ENCODE results near the gene PARK7. TPM values are rescaled to one million over a fixed set of nuclear protein-coding genes. Genes with fewer than 3 reads are reported as not detected.

PARK7 gene
- total RNA-seq, 4 donors from 2014 or later: 291 to 370 (median 332) TPM

DNA sequence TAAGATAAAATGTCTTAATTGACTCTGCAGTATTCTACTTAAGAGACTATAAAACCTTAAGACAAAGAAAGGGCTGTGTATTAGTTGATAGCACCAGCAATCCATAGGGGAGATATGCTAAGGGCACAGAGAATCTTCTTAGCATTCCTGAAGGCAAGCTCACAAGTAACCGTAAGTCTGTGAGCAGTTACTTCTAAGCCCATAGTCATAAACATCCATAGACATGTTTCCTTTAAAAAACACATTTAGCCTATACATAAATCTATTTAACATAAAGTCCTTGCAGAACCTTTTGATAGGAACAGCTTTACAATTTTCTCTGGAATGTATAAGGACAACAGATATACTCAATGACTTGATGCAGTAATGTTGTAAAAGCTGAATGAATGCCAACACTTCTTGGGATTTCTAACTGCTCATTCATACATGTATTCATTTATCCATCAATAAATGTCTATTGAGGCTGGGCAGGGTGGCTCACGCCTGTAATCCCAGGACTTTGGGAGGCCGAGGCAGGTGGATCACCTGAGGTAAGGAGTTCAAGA is 70.9 kb downstream of the PARK7 start:
- intact Hi-C loops (cut with DNase I; ENCODE audit: low total_unique reads) (loop anchor here (5.0 kb wide), 2 partner anchors 135 to 205 kb away; no protein-coding TSS in a partner anchor), in situ Hi-C loops (cut with MboI; ENCODE audit: low sequenced_read_pairs in 4 of 4) (loop anchor here in 2 of 4 donors (5.0 to 10.0 kb wide), 4 partner anchors 58 to 282 kb away; partner anchors contain the start of gene SLC45A1 (in 1 of the 2))
- no peaks in the 10 kb centered on the region for H3K9me3 ChIP-seq
- no peak overlapping the region for H3K4me3 ChIP-seq
- TF ChIP-seq, protein P1, sequence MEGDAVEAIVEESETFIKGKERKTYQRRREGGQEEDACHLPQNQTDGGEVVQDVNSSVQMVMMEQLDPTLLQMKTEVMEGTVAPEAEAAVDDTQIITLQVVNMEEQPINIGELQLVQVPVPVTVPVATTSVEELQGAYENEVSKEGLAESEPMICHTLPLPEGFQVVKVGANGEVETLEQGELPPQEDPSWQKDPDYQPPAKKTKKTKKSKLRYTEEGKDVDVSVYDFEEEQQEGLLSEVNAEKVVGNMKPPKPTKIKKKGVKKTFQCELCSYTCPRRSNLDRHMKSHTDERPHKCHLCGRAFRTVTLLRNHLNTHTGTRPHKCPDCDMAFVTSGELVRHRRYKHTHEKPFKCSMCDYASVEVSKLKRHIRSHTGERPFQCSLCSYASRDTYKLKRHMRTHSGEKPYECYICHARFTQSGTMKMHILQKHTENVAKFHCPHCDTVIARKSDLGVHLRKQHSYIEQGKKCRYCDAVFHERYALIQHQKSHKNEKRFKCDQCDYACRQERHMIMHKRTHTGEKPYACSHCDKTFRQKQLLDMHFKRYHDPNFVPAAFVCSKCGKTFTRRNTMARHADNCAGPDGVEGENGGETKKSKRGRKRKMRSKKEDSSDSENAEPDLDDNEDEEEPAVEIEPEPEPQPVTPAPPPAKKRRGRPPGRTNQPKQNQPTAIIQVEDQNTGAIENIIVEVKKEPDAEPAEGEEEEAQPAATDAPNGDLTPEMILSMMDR (IDR thresholded peaks at IDR 0.05 in 4 of 5, conservative IDR thresholded peaks at IDR 0.05 in 1 of 5): no peak
- TF ChIP-seq POLR2A (IDR thresholded peaks at IDR 0.05): no peak
- H3K27ac ChIP-seq: no peak overlapping the region
- H3K4me1 ChIP-seq: peaks cover 4 to 12% of the 10 kb centered on the region in 2 donors
- H3K36me3 ChIP-seq: no peaks in the 10 kb centered on the region
- H3K27me3 ChIP-seq: no peaks in the 10 kb centered on the region
- DNase-seq (no peak), ATAC-seq (no peak)

DNA sequence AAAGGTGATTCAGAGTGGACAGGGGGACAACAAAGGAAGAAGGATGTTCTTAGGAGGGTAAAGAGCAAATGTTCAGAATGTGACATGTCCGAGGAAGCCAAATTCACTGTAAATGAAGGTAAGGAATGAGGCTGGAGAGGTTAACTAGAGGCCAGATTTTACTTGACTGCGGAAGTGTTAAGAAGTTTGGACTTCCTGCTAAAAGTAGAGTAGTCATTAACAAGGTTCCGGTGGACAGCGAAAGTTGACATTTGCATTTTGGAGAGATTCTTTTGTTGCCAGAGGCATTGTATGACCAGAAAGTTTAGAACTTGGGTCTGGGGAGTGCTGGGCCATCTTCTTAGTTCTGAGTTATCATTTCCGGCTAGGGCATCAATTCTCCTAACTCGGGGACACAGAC is 71.8 kb downstream of the PARK7 start:
- TF ChIP-seq, protein P1 (IDR thresholded peaks at IDR 0.05 in 4 of 5, conservative IDR thresholded peaks at IDR 0.05 in 1 of 5): no peak
- no peak for TF ChIP-seq POLR2A (IDR thresholded peaks at IDR 0.05)
- Histone ChIP-seq H3K27ac (no peak overlapping the region), H3K4me1 (peaks cover 0 to 3% of the 10 kb centered on the region in 2 donors), H3K9me3 (no peaks in the 10 kb centered on the region), H3K4me3 (no peak overlapping the region), H3K27me3 (no peaks in the 10 kb centered on the region), H3K36me3 (no peaks in the 10 kb centered on the region)
- in situ Hi-C loops (cut with MboI; ENCODE audit: low sequenced_read_pairs in 4 of 4) (loop anchor here in 2 of 4 donors (5.0 to 10.0 kb wide), 4 partner anchors 59 to 281 kb away; partner anchors contain the start of gene SLC45A1 (in 1 of the 2)), intact Hi-C loops (cut with DNase I; ENCODE audit: low total_unique reads) (loop anchor here (5.0 kb wide), 2 partner anchors 134 to 204 kb away; no protein-coding TSS in a partner anchor)
- DNase-seq: no peak
- no peak for ATAC-seq

Other genes starting within 250 kb of the PARK7 start
- gene VAMP3, start 190.4 kb upstream of the PARK7 start, total RNA-seq: 10 to 100 TPM; 63.7 to 71.2 (median 69.7) TPM
- 1 to 10 TPM; 3.7 to 7.1 (median 5.5) TPM for gene PER3, start 177.4 kb upstream of the PARK7 start, total RNA-seq
- not detected for gene UTS2, start 108.6 kb upstream of the PARK7 start, total RNA-seq
- under 1 TPM in 2 of 4 donors, not detected in 2; 0.05 to 0.20 TPM for gene TNFRSF9, start 20.9 kb upstream of the PARK7 start, total RNA-seq
- 100 to 1,000 TPM; 184 to 644 (median 448) TPM for gene ERRFI1, start 64.6 kb downstream of the PARK7 start, total RNA-seq

All from gastrocnemius medialis (tissue), 4 donors.